GM23248 (cell line): ENCODE results near the gene PTPRD.

ENCODE experiments used
- EZH2 ChIP-seq: fragments of 200-600 bp; sonication (generic); IDR thresholded peaks from 2 replicates; pipeline ENCODE4 v1.6.1; 2018; ENCODE audit warnings: antibody characterized with exemption, mild to moderate bottlenecking; ENCODE audit not compliant: insufficient read depth, poor library complexity, severe bottlenecking
- EZH2phosphoT487 ChIP-seq: fragments of 200-600 bp; sonication (generic); IDR thresholded peaks from 2 replicates; pipeline ENCODE4 v1.6.1; 2018; ENCODE audit warnings: antibody characterized with exemption, moderate library complexity, mild to moderate bottlenecking, low read depth; ENCODE audit not compliant: insufficient read depth

GRCh38 chr9:9949978-9950377 lies 662.8 kb downstream of the PTPRD start:
- no peak for TF ChIP-seq EZH2
- no peak for TF ChIP-seq EZH2phosphoT487
